ACHN (cell line): ENCODE data around the gene TRIM14.
"Not testable (repeated sequence)": the region's sequence is repeated elsewhere in the genome, so short reads cannot be mapped to it uniquely, and the experiment has no call there.

Experiments used
- DNase-seq: peaks from one replicate; pipeline ENCODE4 v3.0.0-alpha.2; 2015
- in situ Hi-C: cut with HindIII; loops from 2 replicates; pipeline ENCODE4 v1.10.0; 2017; ENCODE audit warnings: low sequenced_read_pairs, low pct_ligation_motif_present, low pct_unique_long_range_greater_than_20kb

TRIM14 gene

DNA sequence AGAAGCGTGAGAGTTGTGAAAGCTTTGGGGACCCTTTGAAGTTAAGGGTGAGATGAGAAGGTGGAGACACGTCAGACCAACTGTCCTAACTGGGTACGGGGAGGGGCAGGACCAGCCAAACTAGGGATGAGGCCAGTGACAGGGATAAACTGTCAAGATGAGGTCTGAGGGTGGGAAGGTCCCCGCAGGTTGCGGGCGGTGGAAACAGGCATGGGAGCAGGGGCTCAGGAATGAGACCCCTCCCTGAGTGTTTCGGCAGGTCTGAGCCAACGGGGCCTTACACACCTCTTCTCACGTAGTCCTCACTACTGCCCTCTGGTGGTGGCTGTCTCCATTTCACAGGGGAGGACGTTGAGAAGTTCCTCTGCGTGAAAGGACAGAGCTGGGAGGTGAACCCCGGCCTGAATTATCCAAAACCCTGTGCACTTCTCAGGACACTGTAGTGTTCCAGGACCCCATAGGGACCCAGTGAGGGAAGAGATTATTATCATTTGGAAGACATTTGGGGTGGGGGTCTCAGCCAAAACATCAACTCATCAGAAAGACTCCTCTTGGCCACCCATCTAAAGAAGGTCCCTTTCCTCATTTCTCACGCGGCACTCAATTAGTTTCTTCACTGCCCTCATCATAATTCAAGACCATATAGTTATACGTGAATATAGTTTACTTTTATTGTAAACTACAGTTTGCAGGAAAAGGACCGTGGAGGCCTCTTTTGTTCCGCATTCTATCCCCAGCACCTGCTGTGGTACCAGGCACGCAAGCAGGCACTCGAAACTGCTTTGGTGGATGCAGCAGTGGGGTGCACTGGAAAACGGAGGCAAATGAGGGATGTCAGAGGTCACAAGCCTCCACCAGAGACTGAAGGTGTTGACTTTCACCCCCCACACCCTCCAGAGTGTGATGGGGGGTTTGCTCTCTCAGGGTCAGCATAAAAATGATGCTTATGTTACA lies 84.2 kb downstream of the TRIM14 start:
- in situ Hi-C loops: no loop called here
- DNase-seq: peak; percentile 62

DNA sequence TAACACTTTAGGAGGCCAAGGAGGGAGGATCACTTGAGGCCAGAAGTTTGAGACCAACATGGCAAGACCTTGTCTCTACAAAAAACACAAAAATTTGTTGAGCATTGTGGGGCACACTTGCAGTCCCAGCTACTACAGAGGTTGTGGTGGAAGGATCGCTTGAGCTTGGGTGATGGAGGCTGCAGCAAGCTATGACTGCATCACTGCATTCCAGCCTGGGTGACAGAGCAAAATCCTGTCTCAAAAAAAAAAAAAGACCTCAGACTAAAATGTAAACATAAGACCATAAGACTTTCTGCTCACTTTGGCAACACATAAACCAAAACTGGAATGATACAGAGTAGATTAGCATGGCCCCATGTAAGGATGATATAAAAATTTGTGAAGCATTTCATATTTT lies 87.1 kb downstream of the TRIM14 start:
- in situ Hi-C loops: no loop called here
- no peak for DNase-seq

DNA sequence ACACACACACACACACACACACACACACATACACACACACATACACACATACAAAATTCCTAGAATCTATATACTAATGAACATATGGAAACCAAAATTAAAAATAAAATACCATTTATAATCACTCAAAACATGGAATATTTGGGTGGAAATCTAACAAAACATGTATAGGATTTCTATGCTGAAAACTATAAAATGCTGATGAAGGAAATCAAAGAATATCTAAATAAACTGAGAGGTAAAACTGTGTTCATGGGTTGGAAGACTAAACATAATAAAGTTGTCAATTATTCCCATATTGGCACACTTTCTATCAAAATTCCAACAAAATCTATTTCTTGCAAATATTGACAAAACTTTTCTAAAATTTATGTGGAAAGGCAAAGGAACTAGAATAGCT lies 87.9 kb downstream of the TRIM14 start:
- no peak for DNase-seq

DNA sequence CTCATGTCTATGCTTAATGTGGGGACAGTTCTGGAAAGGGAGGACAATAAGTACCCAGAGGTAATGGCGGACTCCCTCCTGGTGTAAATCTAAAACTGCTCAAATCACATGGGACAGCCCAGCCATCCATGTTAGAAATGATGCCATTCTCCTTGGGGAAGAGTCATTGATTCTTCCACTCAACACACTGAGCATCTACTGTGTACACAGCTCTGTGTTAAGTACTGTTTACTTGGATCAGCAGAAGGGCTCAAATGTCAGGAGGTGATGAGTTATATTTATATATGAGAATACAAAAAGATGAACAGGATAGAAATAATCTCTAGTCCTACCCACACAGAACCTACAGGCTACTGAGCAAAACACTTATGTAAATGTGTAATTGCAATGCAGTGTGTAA lies 94.3 kb downstream of the TRIM14 start:
- in situ Hi-C loops: no loop called here
- no peak for DNase-seq

More for the DNA sequence above, 87.9 kb downstream of the TRIM14 start:
- in situ Hi-C loops: no loop called here

DNA sequence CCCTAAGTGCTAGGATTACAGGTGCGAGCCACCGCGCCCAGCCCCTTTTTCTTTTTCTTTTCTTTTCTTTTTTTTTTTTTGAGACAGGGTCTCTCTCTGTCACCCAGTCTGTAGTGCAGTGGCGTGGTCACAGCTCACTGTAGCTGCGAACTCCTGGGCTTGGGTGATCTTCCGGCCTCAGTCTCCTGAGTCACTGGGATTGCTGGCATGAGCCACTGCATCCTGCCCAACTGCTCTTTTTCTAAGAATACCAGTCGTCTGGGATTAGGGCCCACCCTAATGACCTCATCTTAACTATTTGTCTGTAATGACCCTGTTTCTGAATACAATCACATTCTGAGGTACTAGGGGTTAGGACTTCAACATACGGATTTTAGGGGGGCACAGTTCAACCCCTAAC lies 96.6 kb downstream of the TRIM14 start:
- in situ Hi-C loops: no loop called here
- DNase-seq: no peak

DNA sequence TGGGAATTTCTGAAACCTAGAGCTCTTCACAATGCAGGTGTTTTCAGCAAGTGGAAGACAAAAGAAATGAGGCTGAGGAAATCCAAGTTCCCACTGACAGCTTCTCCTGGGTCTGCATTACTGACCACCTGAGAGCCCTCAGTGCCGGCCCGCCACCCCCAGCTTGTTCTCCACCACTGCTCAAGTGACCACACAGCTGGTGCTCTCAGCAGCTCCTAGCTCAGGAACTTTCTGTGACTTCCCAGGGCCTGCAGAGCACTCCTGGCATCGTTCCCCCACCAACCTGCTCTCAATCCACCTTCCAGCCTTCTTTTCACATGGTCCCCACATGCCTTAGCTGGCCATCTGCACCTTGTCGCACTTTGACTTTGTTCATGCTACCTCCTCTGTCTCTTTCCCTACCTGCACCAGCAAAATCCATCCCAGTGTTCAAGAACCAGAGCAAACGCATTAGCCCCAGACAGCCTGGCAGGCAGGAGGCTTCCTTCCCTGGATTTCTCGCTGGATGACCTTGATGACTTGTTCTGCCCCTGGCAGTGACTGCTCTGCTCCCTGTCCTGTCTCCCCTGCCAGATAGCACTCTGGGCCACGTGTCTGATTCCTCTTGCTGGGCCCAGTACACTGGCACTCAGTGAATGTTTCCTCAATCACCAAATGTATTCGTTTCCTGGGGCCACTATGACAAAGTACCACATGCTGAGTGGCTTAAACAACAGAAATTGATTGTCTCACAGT lies 97.5 kb downstream of the TRIM14 start:
- no peak for DNase-seq
- in situ Hi-C loops: no loop called here

DNA sequence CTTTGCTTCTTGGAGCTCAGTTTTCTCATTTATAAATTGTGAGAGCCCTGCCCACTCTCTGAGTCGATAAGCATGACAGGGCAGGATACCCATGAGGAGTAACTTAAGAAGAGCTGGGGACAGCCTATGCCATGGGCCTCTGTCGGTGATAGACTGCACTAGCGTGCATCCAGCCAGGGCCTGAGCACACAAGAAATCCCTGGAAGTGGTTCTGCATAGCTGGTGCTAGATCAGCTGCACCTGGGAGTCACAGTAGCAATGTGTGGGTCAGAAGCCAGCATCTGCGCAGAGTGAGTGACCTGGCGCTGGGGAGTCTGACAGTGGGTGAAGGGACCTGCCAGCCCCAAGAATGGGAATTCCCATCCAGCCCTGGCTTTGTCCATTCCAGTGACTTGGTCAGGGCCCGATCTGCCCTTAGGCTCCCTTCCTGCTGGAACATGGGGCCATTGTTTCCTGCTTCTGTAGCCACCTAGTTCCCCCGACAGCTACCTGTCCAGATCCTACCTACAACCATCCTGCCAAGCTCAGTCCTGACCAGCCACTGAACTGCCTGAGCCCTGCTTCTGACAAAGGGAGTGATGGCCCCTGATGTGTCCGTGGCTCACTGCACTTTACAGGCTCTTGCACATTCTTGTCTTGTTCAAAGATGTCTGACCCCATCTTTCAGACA lies 98.4 kb downstream of the TRIM14 start:
- in situ Hi-C loops: no loop called here
- no peak for DNase-seq

DNA sequence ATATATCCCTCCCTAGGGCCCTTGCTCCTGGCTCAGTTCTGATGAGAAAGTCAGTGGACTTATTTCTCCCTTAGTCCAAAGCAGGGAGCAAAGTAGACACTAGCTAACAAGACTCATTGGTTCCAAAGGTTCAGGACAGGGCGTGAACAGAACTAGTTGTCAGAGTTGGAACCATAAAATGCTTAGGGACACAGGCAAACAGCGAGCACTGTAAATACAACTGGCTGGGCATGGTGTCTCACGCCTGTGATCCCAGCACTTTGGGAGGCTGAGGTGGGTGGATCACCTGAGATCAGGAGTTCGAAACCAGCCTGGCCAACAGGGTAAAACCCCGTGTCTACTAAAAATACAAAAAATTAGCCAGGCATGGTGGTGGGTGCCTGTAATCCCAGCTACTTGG lies 99.2 kb downstream of the TRIM14 start:
- DNase-seq, in situ Hi-C loops: not testable (repeated sequence)
